Esophagus squamous epithelium (tissue), 5 donors: ENCODE data around the gene ZBTB45. TPM values are rescaled to one million over a fixed set of nuclear protein-coding genes. Genes with fewer than 3 reads are reported as not detected.
"Not testable (repeated sequence)": the region's sequence is repeated elsewhere in the genome, so short reads cannot be mapped to it uniquely, and the experiment has no call there.

Experiments
- DNase-seq: peaks from one replicate; lab custom pipeline; 2025; lab: John Stamatoyannopoulos, UW
- H3K27ac ChIP-seq, 4 donors: fragments of 200-600 bp; sonication (generic); one replicate each; pipeline ENCODE4 v1.5.1; 2016 to 2019; ENCODE audit warnings: mild to moderate bottlenecking in 1 of 4
- H3K27me3 ChIP-seq, 4 donors: fragments of 200-600 bp; sonication (generic); 1 replicate in 3 of 4; 2 replicates in 1 of 4; pipeline versions ENCODE4 v1.5.1 to v1.6.0; 2017 to 2021; ENCODE audit warnings: antibody characterized with exemption in 1 of 4
- H3K36me3 ChIP-seq, 3 donors: fragments of 200-600 bp; sonication (generic); one replicate each; pipeline ENCODE4 v1.5.1; 2016 to 2019
- H3K4me1 ChIP-seq, 3 donors: fragments of 200-600 bp; sonication (generic); one replicate each; pipeline ENCODE4 v1.5.1; 2017 to 2019
- H3K4me3 ChIP-seq, 4 donors: fragments of 200-600 bp; sonication (generic); 1 replicate in 3 of 4; 2 replicates in 1 of 4; pipeline ENCODE4 v1.5.1; 2016 to 2019; ENCODE audit warnings: mild to moderate bottlenecking in 2 of 4, moderate library complexity in 1 of 4
- H3K9me3 ChIP-seq, 3 donors: fragments of 200-600 bp; sonication (generic); one replicate each; pipeline ENCODE4 v1.5.1; 2016 to 2019
- CTCF ChIP-seq, 6 experiments: fragments of 450-650 bp in 4 of 6; fragments of 200-600 bp in 2 of 6; sonication (generic) in 2 of 6; IDR thresholded peaks; one replicate each; pipeline ENCODE4 v1.5.1; 2016 to 2019; ENCODE audit warnings: antibody characterized with exemption in 6 of 6, mild to moderate bottlenecking in 4 of 6, moderate library complexity in 4 of 6
- POLR2A ChIP-seq, 4 donors: fragments of 450-650 bp; IDR thresholded peaks; one replicate each; pipeline ENCODE4 v1.6.1; 2017; ENCODE audit warnings: antibody characterized with exemption in 4 of 4, mild to moderate bottlenecking in 4 of 4, moderate library complexity in 3 of 4
- WGBS, 2 donors: methylation state at CpG; one replicate each; pipeline ENCODE4 v1.1.5; 2018; 5-methylcytosine and 5-hydroxymethylcytosine counted together
- intact Hi-C: fragments of 100-400 bp; cut with DNase I; formaldehyde crosslinking; loops from one replicate; pipeline ENCODE4 v1.15.0; 2022
- total RNA-seq, 4 donors: library from RNA; depleted of rRNA; stranded (reverse); fragments of >200 nt; gene quantifications; one replicate each; pipeline ENCODE4 v1.1.0, GENCODE V29; 2016
- donor health status: DM: yes; HTN: yes; CAD: no.

The ZBTB45 gene
- total RNA-seq, 4 donors from 2014 or later: 6.9 to 11.1 (median 8.3) TPM

GRCh38 chr19:58474291-58474996 is 45.2 kb downstream of the ZBTB45 start:
- no peak overlapping the region for H3K27ac ChIP-seq
- H3K4me3 ChIP-seq: no peak overlapping the region

DNA sequence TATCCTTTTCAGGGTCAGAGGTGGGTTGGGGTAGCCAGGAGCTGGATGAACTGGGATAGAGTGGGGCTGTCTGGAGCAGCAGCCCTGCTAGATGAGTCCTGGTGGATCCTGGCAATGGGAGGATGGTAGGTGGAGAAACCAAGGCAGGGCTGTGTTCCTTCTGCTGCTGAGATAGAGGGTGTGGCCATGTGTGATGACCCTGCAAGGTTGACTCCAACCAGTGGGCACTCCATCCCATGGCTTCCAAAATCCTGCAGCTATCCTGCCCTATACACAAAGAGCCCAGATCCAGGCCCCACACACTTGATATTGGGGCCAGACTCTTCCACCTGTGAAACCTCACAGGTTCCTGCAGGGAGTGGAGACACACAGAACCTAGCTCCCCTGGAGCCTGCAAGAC is 45.8 kb downstream of the ZBTB45 start:
- H3K4me1 ChIP-seq: peaks cover 8 to 33% (median 18%) of the 10 kb centered on the region in 3 donors
- DNase-seq: no peak
- intact Hi-C loops: no loop called here
- H3K36me3 ChIP-seq: peaks cover 21 to 62% (median 23%) of the 10 kb centered on the region in 3 donors
- H3K27ac ChIP-seq: no peak overlapping the region
- no peak for TF ChIP-seq POLR2A (IDR thresholded peaks at IDR 0.05)
- no peak for TF ChIP-seq CTCF (IDR thresholded peaks at IDR 0.05)
- H3K27me3 ChIP-seq: no peaks in the 10 kb centered on the region
- H3K4me3 ChIP-seq: no peak overlapping the region
- no peaks in the 10 kb centered on the region for H3K9me3 ChIP-seq

More at GRCh38 chr19:58474291-58474996, 45.2 kb downstream of the ZBTB45 start:
- no peak for DNase-seq
- TF ChIP-seq CTCF (IDR thresholded peaks at IDR 0.05) (no peak), POLR2A (IDR thresholded peaks at IDR 0.05) (no peak)
- Histone ChIP-seq H3K9me3 (no peaks in the 10 kb centered on the region), H3K27me3 (no peaks in the 10 kb centered on the region), H3K36me3 (peaks cover 18 to 64% (median 19%) of the 10 kb centered on the region in 3 donors), H3K4me1 (peaks cover 7 to 29% (median 18%) of the 10 kb centered on the region in 3 donors)
- WGBS, 2 donors: 80 to 89% methylated on average over 12 of the region's 12 CpGs
- intact Hi-C loops: no loop called here

- Histone ChIP-seq H3K27me3 (no peaks in the 10 kb centered on the region), H3K36me3 (peaks cover 21 to 49% (median 23%) of the 10 kb centered on the region in 3 donors), H3K4me1 (peaks cover 14 to 38% (median 19%) of the 10 kb centered on the region in 3 donors), H3K4me3 (no peak overlapping the region), H3K27ac (no peak overlapping the region), H3K9me3 (no peaks in the 10 kb centered on the region)
- 95% methylated on average over 22 of the region's 39 CpGs; no CpG with 5 or more reads in 1 of the 2 donors for WGBS, 2 donors
- no peak for DNase-seq
- no peak for TF ChIP-seq CTCF (IDR thresholded peaks at IDR 0.05)
- no peak for TF ChIP-seq POLR2A (IDR thresholded peaks at IDR 0.05)
- intact Hi-C loops: no loop called here
Observed at GRCh38 chr19:58471736-58472135, 47.9 kb downstream of the ZBTB45 start.

DNA sequence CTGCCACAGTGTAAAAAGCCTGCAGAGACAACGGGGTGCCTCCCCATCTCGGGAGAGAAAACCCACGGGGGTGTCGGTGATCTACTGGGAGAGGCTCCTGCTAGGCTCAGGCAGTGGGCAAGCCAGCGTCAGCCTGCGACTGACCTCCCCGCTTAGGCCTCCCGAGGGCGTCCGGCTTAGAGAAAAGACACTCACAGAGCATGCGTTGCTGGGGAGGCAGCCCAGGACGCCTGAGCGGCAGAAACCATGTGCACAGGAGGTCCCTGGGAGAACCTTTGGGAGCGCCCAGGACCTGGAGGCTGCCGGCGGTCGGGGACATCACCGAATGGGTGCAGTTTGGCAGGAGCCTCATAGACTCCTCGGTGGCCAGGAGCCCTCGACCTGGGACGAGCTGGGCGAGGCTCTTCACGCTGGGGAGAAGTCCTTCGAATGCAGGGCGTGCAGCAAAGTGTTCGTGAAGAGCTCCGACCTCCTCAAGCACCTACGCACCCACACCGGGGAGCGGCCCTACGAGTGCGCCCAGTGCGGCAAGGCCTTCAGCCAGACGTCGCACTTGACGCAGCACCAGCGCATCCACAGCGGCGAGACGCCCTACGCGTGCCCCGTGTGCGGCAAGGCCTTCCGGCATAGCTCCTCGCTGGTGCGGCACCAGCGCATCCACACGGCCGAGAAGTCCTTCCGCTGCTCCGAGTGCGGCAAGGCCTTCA is 48.6 kb downstream of the ZBTB45 start:
- H3K4me3 ChIP-seq, H3K27me3 ChIP-seq, H3K9me3 ChIP-seq, intact Hi-C loops, H3K27ac ChIP-seq, DNase-seq: not testable (repeated sequence)
- 91 to 96% methylated on average over 5 to 17 of the region's 53 CpGs for WGBS, 2 donors
- Histone ChIP-seq H3K4me1 (peaks cover 14 to 38% (median 20%) of the 10 kb centered on the region in 3 donors), H3K36me3 (peaks cover 21 to 49% (median 23%) of the 10 kb centered on the region in 3 donors)

DNA sequence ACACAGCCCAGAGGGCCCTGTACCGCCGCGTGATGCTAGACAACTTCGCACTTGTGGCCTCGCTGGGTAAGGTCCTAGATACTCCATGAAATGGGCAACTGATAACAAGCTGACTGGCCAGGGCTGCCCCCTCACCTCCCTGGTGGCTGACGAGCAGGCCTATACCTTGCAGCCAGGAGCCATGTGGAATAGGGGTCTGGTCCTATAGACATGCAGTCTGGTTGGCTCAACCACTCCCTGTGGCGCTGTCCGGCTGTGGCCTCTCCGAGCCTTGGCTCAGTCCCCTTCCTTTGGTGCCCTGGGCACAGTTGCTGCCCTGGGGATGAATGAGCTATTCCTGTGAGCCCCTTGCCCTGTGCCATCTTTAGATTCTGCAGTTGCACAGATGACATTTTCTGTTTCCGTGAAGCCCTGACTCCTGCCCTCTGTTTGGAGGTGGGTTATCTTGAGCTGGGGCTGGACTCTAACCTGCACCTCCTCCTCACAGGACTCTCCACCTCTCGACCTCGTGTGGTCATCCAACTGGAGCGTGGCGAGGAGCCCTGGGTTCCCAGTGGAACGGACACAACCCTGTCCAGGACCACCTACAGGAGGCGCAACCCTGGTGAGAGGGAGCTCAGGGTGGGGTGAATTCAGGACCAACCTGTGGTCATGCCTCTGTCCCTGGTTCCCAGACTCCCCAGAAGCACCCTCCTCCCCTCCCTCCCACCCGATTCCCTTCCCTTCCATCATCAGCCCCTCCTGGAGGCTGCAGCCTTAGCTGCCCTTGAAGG is 50.2 kb downstream of the ZBTB45 start:
- no peak overlapping the region for H3K4me3 ChIP-seq
- no peak for DNase-seq
- TF ChIP-seq CTCF (IDR thresholded peaks at IDR 0.05): no peak
- no peak for TF ChIP-seq POLR2A (IDR thresholded peaks at IDR 0.05)
- H3K27me3 ChIP-seq: no peaks in the 10 kb centered on the region
- H3K36me3 ChIP-seq: peaks cover 21 to 49% (median 23%) of the 10 kb centered on the region in 3 donors
- no peak overlapping the region for H3K27ac ChIP-seq
- peaks cover 12 to 27% (median 14%) of the 10 kb centered on the region in 3 donors for H3K4me1 ChIP-seq
- 92 to 96% methylated on average over 4 to 5 of the region's 17 CpGs for WGBS, 2 donors
- intact Hi-C loops: no loop called here
- H3K9me3 ChIP-seq: no peaks in the 10 kb centered on the region
